HG02885 (cell line): ENCODE data around the gene DUSP22.
A peak's percentile ranks its signal among the peaks of the same experiment; 100 is the strongest.
"Not testable (repeated sequence)": the region's sequence is repeated elsewhere in the genome, so short reads cannot be mapped to it uniquely, and the experiment has no call there.

ENCODE experiments used
- ATAC-seq: cut with Tn5 transposase; IDR thresholded peaks from one replicate; pipeline ENCODE4 v1.9.1; 2021; ENCODE audit warnings: mild to moderate bottlenecking; ENCODE audit not compliant: unreplicated experiment, poor library complexity

Gene DUSP22, protein sequence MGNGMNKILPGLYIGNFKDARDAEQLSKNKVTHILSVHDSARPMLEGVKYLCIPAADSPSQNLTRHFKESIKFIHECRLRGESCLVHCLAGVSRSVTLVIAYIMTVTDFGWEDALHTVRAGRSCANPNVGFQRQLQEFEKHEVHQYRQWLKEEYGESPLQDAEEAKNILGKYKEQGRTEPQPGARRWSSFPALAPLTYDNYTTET

DNA sequence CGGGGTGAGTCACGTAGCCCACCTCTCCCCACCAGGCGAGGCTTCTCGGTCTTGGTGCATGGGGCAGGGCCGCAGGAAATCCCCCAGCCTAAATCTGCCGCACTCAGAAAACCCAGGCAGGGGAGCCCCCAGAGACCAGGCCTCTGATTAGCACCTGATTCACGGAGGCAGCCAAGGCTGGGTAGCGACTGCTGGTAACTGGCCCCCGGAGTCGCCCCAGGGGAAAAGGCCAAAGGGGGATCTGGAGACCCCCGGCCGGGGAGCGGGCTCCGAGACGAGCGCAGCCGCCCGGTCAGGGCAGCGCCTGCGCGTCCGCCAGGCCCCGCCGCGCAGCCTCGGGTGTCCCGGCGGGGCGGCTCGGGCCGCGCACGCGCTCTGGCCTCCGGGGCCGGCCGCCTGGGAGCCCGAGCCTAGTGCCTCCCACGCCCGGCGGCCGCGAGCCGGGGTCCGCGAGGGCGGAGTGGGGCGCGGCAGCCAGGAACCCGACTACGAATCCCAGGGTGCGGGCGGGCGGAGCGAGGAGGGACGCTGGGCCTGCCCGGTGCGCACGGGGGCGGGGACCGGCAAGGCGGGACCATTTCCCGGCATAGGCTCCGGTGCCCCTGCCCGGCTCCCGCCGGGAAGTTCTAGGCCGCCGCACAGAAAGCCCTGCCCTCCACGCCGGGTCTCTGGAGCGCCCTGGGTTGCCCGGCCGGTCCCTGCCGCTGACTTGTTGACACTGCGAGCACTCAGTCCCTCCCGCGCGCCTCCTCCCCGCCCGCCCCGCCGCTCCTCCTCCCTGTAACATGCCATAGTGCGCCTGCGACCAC lies at the start of gene DUSP22:
TSS of gene DUSP22 (plus strand) at position 791 of the 809 bp plus-strand sequence. CDS start 53 bp downstream, outside the sequence.
- ATAC-seq, result peak; percentile 53

DNA sequence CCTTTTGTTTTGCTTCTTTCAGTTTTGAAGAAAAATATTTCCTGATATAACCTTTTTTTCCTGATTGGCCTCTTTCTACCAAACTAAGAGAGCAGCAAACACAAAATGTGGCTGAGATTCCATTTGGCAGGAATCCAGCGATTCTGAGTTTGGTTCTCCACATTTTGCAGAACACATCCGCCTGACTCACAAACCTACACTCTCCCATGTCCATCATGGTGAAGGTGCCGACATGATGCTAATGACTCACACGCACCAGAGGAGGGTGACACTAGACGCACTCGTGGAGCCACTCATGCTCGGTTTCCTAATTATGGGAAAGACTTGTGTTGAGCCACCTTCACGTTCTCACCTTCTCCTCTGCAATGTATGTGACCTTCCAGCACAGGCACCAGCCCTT lies 45.9 kb upstream of the DUSP22 start:
- ATAC-seq, result no peak

DNA sequence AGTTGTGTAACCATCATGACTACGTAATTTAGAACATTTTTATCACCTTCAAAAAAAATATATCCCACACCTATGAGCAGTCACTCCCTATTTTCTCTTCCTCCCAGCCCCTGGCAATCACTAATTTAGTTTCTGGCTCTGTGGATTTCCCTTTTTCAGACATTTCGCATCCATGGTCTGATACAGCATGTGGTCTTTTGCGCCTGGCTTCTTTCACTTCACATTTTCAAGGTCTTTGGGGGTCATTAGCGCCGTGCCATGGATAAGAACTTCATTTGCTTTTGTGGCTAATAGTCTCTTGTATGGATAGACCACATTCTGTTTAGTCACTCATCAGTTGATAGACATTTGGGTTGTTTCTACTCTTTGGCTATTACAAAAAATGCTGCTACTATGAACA lies 44.9 kb upstream of the DUSP22 start:
- no peak for ATAC-seq

DNA sequence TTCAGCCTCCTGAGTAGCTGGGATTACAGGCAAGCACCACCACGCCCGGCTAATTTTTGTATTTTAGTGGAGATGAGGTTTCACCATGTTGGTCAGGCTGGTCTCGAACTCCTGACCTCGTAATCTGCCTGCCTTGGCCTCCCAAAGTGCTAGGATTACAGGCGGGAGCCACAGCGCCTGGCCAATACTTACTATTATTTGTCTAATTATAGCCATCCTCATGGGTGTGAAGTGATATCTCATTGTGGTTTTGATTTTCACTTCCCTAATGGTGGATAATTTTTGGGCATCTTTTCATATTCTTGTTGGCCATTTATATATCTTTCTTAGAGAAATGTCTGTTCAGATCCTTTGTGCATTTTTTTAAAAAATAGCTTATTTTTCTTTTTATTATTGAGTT lies 44.2 kb upstream of the DUSP22 start:
- not testable (repeated sequence) for ATAC-seq

DNA sequence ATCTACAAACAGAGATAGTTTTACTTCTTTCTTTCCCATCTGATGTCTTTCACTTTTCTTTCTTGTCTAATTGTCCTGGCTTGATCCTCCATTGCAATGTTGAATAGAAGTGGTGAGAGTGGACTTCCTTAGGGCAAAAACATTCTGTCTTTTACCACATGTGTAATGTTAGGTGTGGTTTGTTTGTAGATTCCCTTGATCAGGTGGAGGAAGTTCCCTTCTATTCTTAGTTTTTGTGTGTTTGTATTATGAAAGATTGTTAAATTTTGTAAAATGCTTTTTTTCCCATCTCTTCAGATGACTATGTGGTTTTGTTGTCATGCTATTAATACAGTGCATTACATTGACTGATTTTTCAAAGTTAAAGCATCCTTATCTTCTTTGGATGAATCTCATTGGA lies 41.6 kb upstream of the DUSP22 start:
- no peak for ATAC-seq

DNA sequence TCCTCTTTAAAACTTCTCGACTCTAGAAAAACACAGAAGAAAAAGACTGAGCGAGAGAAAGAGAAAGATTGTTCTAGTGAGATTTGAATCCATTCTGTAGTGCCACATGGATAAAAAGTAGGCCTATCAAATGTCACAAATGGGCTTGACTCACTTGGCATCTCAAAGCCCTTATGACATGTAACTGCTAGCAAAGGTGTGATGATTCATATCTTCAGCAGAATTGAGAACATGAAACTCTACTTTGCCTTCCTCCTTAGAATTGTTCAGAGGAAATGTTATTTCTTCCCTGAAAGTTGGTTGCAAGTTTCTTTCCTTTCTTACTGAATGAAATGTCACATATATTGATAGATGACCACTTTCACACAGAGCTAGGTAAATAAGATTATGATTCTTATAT lies 40.4 kb upstream of the DUSP22 start:
- peak; percentile 48 for ATAC-seq

DNA sequence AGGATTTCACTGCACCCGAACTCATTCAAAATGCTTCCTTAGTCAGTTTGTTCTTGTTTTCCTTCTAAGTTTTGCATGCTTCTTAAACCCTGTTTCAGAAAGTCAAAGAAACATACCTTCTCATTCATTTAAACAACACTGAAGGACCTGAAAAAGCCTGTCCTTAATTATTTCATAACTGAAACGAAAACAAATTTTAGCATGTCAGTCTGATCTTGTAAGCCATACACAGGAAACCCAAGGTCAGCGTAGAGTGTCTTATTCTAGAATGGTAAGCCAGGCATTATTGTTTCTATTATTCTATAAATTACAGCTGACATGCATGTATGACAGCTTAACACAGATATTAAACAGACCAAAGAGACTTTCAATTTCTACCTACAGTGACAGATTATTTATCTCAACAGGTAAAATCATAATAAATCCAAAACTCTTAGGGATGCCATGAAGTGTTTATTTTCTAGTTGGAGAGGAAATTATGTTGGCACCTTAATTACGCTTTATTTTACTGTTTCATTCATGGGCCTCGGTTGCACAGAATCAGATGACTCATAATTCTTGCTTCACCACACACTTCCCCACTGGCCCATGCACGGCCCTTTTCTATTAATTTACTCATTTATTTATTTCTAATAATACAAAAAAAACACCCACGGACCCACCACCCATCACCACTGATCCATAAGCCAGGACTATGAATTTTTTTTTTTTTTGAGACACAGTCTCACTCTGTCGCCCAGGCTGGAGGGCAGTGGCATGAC lies 39.3 kb upstream of the DUSP22 start:
- ATAC-seq, result no peak

DNA sequence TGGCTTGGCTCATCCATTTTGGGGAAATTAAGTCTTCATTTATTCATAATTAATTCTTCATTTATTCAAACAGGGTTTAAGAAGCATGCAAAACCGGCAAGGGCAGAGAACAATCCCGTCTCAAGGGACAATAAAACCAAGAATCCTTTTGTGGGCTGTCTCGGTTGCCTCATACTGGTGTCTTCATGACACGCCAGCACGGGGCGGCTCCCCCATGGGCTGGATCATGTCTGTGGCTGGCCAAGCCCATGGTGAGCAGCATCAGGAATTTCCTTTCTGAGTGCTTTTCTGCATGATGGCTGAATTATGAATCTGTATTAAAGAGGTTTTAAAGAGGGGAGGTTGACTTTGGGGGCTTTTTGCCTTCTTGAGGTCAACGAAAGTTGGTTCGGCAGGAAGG lies 38.3 kb upstream of the DUSP22 start:
- ATAC-seq, result no peak

DNA sequence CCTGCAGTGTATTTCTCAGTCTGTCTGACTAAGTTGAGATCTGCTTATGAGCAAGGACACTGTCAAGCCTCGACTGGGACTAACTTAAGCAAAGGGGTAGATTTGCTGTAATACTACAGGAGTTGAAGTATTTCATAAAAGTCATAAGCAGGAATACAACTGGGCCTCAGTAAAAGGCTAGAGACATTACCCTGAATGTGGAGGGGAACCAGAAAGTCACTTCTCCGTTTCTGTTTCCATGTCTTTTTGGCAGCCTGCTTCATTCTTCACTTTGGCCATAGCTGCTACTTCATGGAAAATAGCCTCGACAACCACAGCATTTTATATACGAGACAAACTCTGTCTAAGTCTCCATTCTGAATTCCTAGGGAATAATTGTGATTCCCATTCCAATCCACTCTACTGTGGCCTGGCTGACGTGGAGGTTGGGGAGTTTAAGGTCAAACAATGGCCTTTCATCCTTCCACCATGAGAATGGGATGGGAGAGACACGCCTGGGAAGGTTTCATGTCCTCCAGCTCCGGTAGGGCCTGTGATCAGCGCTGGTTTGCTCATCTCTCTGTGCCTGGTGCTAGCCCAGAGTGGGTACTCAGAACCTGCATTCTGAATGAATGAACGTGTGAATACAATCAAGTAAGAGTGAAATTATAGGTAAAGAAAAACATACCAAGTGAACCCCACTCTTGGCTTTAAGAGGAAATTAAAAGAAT lies 37.1 kb upstream of the DUSP22 start:
- ATAC-seq, result no peak

DNA sequence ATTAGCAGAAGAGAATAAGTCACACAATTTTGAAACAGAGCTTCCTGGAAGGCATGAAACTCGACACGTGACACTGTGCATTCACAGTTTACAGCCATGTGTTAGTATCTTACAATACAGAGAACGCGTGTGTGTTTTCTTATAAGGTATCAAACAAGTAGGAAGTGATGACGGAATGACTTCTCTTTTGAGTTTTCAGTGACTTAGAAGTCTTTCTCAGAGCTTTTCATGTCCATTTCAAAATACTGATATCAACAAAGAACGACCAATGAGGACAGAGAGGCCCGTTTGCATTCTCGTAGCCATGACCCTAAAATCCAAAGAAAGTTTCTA lies 36.6 kb upstream of the DUSP22 start:
- no peak for ATAC-seq

DNA sequence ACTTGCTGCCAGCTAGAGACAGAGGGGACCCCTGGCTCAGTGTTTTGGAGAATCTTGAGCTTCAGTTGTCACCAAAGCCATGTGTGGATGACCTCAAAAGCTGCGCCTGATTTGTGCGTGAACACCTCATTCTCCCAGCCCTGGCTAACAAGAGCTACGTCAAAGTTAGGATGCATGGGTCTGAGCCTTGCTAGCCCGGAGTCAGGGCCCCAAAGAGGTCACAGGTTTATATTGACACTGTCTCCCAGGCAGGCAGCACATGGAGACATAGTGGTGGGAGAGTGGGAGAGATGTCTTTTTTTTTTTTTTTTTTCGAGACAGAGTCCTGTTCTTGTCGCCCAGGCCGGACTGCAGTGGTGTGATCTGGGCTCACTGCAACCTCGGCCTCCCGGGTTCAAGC lies 36.1 kb upstream of the DUSP22 start:
- no peak for ATAC-seq

DNA sequence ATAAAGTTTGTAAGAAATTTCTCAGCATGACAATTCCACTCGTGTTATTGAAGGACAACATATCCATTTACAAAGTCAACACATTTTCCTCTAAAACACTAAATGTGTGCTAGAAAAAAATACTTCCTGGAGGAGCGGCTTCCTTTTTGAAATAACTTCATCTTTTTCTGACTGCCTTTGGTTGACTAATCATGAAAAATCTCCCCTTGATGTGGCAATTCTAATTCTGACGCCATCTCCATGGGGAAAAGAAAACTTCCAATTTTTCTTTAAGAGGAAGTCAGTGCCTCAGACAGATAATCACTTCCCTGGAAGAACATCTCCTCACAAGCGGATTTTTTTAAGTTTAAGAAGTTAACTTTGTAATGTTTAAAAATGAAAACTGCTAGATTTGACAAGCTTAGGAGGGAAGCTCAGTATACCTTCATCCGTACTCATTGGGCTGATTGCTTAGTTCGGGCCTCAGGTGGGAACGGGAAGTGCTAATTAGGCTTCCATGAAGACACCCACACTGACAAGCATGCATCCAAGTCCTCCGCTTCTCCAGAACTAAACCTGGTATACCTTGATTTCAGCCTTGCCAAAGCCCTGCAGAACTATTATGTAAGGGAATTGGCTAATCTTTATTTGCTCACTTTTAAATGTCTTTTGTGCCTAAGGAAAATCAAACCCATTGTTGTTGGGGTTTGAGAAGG lies 35.1 kb upstream of the DUSP22 start:
- no peak for ATAC-seq

DNA sequence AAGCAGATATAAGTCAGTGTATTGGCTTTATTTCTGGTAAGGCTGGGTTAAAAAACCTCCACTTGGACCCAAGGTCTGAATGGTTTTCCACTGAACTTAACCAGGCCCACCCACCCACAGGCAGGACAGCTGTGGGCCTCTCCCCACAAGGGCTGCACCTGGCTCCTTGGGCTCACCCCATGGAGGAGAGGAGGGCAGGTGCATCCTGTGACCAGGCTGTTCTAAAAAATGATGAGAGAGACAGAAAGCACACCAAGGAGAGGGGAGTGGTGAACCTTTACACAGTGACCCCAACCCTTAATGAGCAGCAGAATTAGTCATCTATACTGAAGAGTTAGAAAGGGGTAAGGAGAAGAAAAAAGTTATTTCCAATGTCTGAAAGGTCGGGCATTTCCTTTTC lies 34.5 kb upstream of the DUSP22 start:
- no peak for ATAC-seq

DNA sequence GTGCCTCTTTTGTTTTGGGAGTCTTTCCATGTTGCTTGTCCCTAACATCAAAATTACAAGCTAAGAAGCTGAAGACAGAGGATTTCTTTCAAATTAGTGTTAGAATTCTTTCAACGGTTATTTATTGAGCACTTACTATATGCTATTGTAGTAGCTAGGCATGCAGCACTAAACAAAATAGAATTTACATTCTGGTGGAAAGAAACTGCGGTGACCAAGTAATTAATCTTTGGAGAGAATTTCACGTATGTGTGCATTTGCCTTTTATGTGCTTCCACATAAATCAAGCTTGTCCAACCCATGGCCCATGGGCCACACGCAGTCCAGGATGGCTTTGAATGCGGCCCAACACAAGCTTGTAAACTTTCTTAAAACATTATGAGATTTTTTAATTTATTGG lies 33.0 kb upstream of the DUSP22 start:
- no peak for ATAC-seq

DNA sequence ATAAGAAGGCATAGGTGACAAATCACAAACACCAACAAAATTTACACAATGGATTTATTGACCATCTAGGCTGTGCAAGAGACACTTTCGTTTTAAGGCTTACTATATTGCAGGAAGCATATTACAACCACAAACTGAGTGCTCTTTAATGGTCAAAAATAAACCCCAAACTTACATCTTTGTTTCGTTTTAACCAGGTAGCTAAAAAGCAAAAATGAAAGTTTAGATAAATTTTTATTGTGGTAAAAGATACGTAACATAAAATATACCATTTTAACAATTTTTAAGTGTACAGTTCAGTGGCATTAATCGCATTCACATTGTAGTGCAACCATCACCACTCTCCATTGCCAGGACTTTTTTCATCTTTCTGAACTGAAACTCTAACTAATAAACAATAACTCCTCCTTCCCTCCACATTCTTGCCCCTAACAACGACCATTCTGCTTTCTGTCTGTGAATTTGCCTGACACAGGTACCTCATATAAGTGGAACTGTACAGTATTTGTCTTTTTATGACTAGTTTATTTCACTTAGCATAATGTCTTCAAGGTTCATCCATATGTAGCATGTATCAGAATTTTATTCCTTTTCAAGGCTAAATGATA lies 32.3 kb upstream of the DUSP22 start:
- ATAC-seq, result peak; percentile 56

DNA sequence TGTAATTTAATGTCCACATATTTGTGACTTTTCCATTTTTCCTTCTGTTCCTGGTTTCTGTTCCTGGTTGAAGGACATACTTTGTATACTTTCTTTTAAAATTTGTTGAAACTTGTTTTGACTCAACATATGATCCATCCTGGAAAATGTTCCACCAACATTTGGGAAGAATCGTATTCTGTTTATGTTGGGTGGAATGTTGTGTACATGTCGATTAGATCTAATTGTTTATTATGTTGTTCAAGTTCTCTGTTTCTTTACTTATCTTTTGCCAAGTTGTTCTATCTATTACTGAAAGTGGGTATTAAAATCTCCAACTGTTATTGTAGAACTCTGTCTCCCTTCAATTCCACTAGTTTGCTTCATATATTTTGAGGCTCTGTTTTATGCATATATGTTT lies 27.7 kb upstream of the DUSP22 start:
- no peak for ATAC-seq

DNA sequence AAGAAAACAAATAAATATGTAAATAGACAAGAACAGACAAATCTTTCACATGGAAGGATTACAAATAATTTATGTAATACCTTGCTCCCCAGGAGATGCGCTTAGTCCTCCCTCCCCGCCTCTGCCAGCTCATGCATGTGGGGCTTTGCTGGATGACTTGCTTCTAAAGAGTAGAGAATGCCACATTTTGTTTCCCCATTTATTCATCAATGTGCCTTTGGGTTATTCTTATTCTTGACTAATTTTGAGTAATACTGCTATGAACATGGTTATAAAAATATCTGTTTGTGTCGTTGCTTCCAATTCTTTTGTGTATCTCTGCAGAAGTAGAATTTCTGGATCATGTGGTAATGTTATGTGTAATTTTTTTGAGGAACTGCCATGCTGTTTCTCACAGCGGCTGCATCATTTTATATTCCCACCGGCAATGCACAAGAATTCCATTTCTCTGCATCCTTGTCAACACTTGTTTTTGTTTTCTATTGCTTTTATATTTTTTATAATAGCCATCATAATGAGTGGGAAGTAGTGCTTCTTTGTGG lies 23.8 kb upstream of the DUSP22 start:
- no peak for ATAC-seq

DNA sequence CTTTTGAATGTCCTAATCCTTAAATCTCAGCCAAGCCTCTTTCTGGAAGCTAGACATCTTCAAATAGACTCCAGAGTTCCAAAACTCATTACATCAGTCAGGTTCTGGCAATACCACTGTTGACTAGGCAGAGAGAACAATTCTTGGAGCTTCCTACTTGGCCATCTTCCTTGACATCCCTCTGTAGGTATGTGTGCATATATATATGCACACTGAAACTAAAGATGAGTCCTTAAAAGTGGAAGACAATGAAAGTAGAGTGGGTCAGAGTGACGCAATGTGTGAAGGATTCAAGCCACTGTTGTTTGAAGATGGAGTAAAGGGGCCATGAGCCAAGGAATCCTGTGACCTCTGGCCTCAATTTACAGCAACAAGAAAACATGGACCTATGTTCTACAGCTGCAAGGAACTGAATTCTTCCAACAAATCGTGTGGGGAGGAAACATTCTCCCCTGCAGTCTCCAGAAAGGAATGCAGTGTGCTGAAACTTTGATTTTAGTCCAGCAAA lies 18.7 kb upstream of the DUSP22 start:
- ATAC-seq, result no peak

DNA sequence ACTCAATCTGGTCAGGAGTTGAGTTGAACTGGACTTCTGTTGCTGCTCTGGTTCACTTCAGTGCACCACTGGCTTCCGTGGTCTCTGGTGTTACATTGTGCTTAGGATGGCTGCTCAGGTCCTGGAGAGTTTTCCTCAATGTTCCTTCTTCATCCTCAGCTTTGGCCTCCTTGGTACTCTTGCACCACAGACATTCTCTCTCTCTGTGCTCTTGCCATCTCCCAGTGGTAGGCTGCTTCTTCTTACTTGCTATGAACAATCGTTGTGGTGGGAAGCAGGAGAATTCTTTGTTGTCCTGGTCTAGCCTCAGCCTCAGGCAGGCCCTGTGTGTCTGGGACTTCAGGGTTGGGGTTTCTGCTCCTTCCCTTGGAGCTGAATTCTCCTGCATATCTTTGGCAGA lies 14.5 kb upstream of the DUSP22 start:
- ATAC-seq, result no peak
